Measurements from ENCODE around the gene RAI1. TPM values are rescaled to one million over a fixed set of nuclear protein-coding genes. Genes with fewer than 3 reads are reported as not detected.
"Not testable (repeated sequence)": the region's sequence is repeated elsewhere in the genome, so short reads cannot be mapped to it uniquely, and the experiment has no call there.

Gene RAI1
- total RNA-seq, 2 experiments from 2014 or later = 16.7 TPM

- H3K27me3 Mint-ChIP-seq = peaks cover 9% of the 10 kb centered on the region
- no peak for DNase-seq
- ChIA-PET POLR2A (interaction anchor here (1.4 to 1.8 kb wide), 3 partner anchors 15 to 141 kb away, joined by 4 read pairs; no protein-coding TSS in a partner anchor), CTCF (interaction anchor here (0.8 to 2.8 kb wide), 6 partner anchors 12 to 241 kb away, joined by 3 to 18 read pairs (median 4); no protein-coding TSS in a partner anchor)
- H3K27ac Mint-ChIP-seq = no peak overlapping the region
- H3K4me1 Mint-ChIP-seq = peaks cover 32% of the 10 kb centered on the region
- H3K36me3 Mint-ChIP-seq (ENCODE audit: low read depth) = no peaks in the 10 kb centered on the region
- H3K4me3 Mint-ChIP-seq = peak overlapping the region; percentile 16
- no peaks in the 10 kb centered on the region for H3K9me3 Mint-ChIP-seq
Measured at GRCh38 chr17:17679243-17679642, 2.0 kb upstream of the RAI1 start.

DNA sequence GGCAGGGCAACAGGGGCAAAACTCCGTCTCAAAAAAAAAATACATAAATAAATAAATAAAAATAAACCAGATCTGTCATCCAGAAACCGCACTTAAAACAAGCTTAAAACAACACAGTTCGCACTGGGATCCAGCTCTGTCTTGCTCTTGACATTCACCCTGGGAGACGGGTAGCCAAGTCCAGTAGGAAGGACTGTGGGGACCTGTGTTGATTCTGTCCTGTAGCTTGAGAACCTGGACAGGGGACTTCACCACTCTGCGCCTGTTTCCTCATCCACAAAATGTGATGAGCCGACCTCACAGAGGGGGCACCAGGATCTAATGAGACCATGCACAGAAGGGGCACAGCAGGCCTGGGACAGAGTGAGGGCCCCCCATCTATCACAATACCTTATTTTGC, 1.5 kb upstream of the RAI1 start:
- Mint-ChIP-seq H3K4me1 (peaks cover 32% of the 10 kb centered on the region), H3K27ac (no peak overlapping the region), H3K36me3 (ENCODE audit: low read depth) (no peaks in the 10 kb centered on the region), H3K27me3 (peaks cover 9% of the 10 kb centered on the region), H3K9me3 (no peaks in the 10 kb centered on the region), H3K4me3 (no peak overlapping the region)
- POLR2A ChIA-PET = interaction anchor here (0.7 to 1.8 kb wide), 4 partner anchors 15 to 180 kb away, joined by 3 to 4 read pairs (median 4); no protein-coding TSS in a partner anchor
- DNase-seq = no peak
- CTCF ChIA-PET = interaction anchor here (1.1 to 2.8 kb wide), 6 partner anchors 16 to 240 kb away, joined by 3 to 18 read pairs (median 4); no protein-coding TSS in a partner anchor

DNA sequence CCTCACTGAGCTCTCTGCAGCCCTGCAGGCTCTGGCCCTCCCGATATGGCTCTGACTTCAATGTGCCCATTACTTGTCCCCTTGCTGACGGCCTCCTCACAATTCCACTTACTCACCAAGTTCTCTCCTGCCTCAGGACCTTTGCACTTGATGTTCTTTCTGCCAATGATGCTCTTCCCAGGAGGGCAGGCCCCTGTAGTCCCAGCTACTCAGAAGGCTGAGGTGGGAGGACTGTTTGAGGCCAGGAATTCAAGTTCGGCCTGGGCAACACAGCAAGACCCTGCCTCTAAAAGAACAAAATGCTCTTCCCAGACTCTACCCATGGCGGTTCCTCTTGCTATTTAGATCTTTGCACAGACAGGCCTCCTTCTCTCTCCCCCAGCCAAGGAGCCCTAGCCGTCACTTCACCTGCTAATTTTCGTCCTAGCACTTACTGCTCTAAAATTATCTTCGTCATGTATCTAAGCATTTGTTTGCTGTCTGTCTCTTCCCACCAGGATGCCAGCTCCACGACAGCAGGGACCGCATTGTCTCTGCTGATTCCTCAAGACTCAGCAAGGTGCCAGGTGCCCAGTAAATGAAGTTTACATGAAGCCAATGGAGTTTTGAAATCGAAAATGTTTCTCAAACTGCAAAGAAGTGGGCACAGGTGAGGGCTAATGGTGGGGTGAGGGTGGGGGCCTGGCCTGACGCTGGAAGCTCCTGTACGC, 626 bp upstream of the RAI1 start:
- peaks cover 7% of the 10 kb centered on the region for H3K27me3 Mint-ChIP-seq
- peak overlapping the region; percentile 7 for H3K27ac Mint-ChIP-seq

DNA sequence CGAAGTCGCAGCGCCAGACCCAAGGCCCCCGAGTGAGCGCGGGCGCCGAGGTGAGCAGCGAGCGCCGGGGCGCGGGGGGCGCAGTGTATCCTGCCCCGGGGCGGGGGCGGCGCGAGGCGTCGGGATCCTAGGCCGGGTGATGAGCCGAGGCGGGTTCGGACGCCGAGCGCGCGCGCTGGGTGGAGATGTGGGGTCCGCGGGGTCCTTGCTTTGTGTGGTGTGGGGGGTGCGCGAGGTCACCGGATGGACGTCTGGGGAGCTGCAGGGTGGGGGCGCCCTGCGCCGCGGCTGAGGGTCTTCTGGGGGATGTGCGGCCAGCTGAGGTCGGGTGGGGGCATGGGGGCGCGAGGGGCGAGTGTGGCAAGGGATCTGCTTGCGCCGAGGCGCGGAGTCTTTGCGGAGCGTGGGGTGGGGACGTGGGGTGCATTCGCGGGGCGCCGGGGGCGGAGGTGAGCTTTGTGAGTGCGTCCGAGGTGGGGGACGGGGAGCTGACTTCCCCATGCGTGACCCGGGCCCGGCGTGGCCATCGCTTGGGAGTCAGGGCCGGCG, 560 bp downstream of the RAI1 start:
- Mint-ChIP-seq H3K27ac (peak overlapping the region; percentile 75), H3K4me3 (peak overlapping the region; percentile 71), H3K4me1 (peaks cover 35% of the 10 kb centered on the region), H3K36me3 (ENCODE audit: low read depth) (no peaks in the 10 kb centered on the region), H3K27me3 (peaks cover 7% of the 10 kb centered on the region), H3K9me3 (no peaks in the 10 kb centered on the region)
- ChIA-PET POLR2A (interaction anchor here (0.7 to 3.3 kb wide), 18 partner anchors 8 to 278 kb away, joined by 3 to 47 read pairs (median 4); partner anchors contain the start of gene SREBF1), CTCF (interaction anchor here (0.7 to 2.0 kb wide), 11 partner anchors 9 to 352 kb away, joined by 3 to 7 read pairs (median 4); no protein-coding TSS in a partner anchor)
- DNase-seq = peak; percentile 38

More for the DNA sequence above, 626 bp upstream of the RAI1 start:
- Mint-ChIP-seq H3K4me3 (peak overlapping the region; percentile 59), H3K9me3 (no peaks in the 10 kb centered on the region), H3K4me1 (peaks cover 39% of the 10 kb centered on the region), H3K36me3 (ENCODE audit: low read depth) (no peaks in the 10 kb centered on the region)
- DNase-seq = no peak
- ChIA-PET CTCF (interaction anchor here (0.7 to 2.8 kb wide), 7 partner anchors 8 to 244 kb away, joined by 3 to 18 read pairs (median 5); no protein-coding TSS in a partner anchor), POLR2A (interaction anchor here (1.8 kb wide), 1 partner anchor 140 kb away, joined by 4 read pairs; no protein-coding TSS in a partner anchor)

GRCh38 chr17:17682293-17682736, 1.1 kb downstream of the RAI1 start:
- Mint-ChIP-seq H3K9me3 (no peaks in the 10 kb centered on the region), H3K4me3 (peak overlapping the region; percentile 71), H3K4me1 (peaks cover 30% of the 10 kb centered on the region), H3K27ac (peak overlapping the region; percentile 75), H3K27me3 (peaks cover 7% of the 10 kb centered on the region), H3K36me3 (ENCODE audit: low read depth) (no peaks in the 10 kb centered on the region)
- peak; percentile 63 for DNase-seq
- ChIA-PET CTCF (interaction anchor here (0.7 to 2.0 kb wide), 11 partner anchors 9 to 351 kb away, joined by 3 to 7 read pairs (median 4); no protein-coding TSS in a partner anchor), POLR2A (interaction anchor here (0.7 to 3.3 kb wide), 18 partner anchors 8 to 278 kb away, joined by 3 to 47 read pairs (median 4); partner anchors contain the start of gene SREBF1)

DNA sequence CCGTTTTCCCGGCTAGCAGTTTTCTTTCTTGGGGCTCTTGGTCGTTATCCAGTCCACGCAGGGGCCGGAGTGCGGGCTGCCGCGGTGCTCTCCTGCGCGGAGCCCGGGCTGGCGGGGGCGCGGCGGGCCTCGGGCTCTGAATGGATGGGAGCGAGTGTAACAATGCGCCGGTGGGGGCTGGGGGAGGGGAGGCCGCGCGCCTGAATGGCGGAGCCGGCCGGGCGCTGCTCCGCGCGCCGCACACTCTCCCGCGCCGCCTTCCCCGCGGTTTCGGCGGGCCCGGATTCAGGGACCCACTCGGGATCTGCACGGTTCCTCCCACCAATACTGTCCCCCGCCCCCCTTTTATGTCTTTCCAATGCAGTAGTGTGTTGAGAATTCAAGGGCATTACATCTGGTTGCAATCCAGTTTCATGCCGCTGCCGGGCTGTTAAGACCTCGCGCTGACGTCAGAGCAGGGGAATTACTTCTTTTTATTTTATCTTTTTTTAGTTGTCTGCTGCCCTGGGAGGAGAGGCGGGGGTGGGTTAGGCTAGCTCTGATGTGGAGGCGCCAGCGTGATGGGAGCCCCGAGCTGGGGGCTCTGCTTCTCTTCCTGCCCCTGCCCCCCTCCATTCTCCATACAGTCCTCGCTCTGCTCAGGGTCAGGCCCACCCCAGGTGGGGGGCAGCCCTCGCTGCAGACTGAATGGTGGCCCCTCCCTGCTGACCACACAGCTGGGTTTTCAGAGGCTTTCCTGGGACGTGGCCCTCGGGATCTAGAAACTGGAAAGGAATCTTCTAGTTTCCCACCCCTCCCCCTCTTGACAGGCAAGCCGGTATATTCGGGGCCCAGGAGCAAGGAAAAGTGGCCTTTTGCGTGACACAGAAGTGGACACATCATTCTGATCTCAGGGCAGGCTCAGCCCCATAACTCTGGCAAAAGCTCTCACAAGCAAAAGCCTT, 1.8 kb downstream of the RAI1 start:
- CTCF ChIA-PET = interaction anchor here (0.6 to 2.0 kb wide), 10 partner anchors 8 to 350 kb away, joined by 3 to 7 read pairs (median 4); no protein-coding TSS in a partner anchor
- no peaks in the 10 kb centered on the region for H3K9me3 Mint-ChIP-seq
- H3K36me3 Mint-ChIP-seq (ENCODE audit: low read depth) = no peaks in the 10 kb centered on the region

GRCh38 chr17:17683710-17684365, 2.6 kb downstream of the RAI1 start:
- ChIA-PET POLR2A (interaction anchor here (0.8 to 3.3 kb wide), 3 partner anchors 10 to 67 kb away, joined by 3 to 47 read pairs (median 17); no protein-coding TSS in a partner anchor), CTCF (interaction anchor here (0.6 to 2.0 kb wide), 3 partner anchors 128 to 349 kb away, joined by 3 to 4 read pairs (median 4); no protein-coding TSS in a partner anchor)
- peaks cover 27% of the 10 kb centered on the region for H3K4me1 Mint-ChIP-seq

More for the DNA sequence above, 1.8 kb downstream of the RAI1 start:
- POLR2A ChIA-PET = interaction anchor here (0.7 to 3.3 kb wide), 18 partner anchors 8 to 277 kb away, joined by 3 to 47 read pairs (median 4); partner anchors contain the start of gene SREBF1
- peak; percentile 66 for DNase-seq
- H3K27me3 Mint-ChIP-seq = peaks cover 7% of the 10 kb centered on the region
- H3K4me3 Mint-ChIP-seq = peak overlapping the region; percentile 71
- H3K4me1 Mint-ChIP-seq = peaks cover 27% of the 10 kb centered on the region
- H3K27ac Mint-ChIP-seq = peak overlapping the region; percentile 34

DNA sequence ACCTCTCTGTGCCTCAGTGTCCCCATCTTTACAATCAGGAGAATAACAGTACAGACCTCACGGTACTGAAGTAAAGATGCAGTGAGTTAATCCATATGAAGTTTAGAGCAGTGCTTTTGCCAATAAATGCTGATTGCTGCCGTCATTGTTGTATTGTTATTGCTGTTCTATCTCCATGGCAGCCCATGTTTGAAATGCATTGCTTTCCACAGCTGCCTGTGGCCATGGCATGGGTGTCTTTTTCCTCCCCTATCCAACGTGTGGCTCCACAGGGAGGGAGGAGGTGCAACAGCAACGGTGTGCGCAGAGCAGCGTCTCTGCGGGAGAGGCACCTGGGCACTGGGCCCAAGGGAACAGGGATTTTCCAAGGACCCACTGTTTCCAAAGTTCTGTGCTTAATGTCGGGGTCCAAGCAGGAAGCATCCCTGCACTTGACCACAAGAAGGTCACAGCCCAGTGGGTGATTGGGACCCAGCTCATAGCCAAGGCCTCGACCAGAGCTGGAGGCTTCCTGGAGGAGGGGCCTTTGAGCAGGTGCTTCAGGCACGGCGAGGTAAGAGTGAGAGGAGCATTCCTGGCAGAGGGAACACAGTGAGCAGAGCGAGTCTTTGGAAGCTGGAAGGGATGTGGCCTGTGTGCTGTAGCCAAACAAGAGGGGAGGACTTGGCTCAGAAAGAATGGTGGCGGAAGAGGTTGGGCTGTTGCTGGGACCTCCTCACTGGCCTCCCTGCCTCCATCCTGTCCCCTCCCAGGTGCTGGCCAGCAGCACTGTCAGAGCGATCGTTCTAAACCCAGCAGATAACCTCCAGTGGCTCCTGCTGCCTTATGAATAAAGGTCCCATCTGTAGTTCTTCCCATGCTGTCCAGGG, 3.9 kb downstream of the RAI1 start:
- H3K4me1 Mint-ChIP-seq = peaks cover 27% of the 10 kb centered on the region
- POLR2A ChIA-PET = no interaction called here
- peaks cover 3% of the 10 kb centered on the region for H3K27me3 Mint-ChIP-seq
- no peak for DNase-seq
- no peaks in the 10 kb centered on the region for H3K36me3 Mint-ChIP-seq (ENCODE audit: low read depth)
- H3K9me3 Mint-ChIP-seq = no peaks in the 10 kb centered on the region
- no peak overlapping the region for H3K4me3 Mint-ChIP-seq
- no peak overlapping the region for H3K27ac Mint-ChIP-seq
- CTCF ChIA-PET = no interaction called here

More at GRCh38 chr17:17683710-17684365, 2.6 kb downstream of the RAI1 start:
- H3K9me3 Mint-ChIP-seq = no peaks in the 10 kb centered on the region
- H3K27me3 Mint-ChIP-seq = peaks cover 3% of the 10 kb centered on the region
- no peaks in the 10 kb centered on the region for H3K36me3 Mint-ChIP-seq (ENCODE audit: low read depth)
- peak overlapping the region; percentile 71 for H3K4me3 Mint-ChIP-seq
- H3K27ac Mint-ChIP-seq = no peak overlapping the region
- DNase-seq = no peak

GRCh38 chr17:17685775-17686291, 4.6 kb downstream of the RAI1 start:
- POLR2A ChIA-PET = no interaction called here
- H3K4me3 Mint-ChIP-seq = no peak overlapping the region
- no peaks in the 10 kb centered on the region for H3K9me3 Mint-ChIP-seq
- CTCF ChIA-PET = no interaction called here
- no peak overlapping the region for H3K27ac Mint-ChIP-seq
- H3K4me1 Mint-ChIP-seq = peaks cover 26% of the 10 kb centered on the region
- no peaks in the 10 kb centered on the region for H3K36me3 Mint-ChIP-seq (ENCODE audit: low read depth)
- no peak for DNase-seq
- peaks cover under 1% of the 10 kb centered on the region for H3K27me3 Mint-ChIP-seq

- Mint-ChIP-seq H3K9me3 (no peaks in the 10 kb centered on the region), H3K27ac (no peak overlapping the region), H3K4me1 (peaks cover 51% of the 10 kb centered on the region), H3K4me3 (no peak overlapping the region), H3K36me3 (ENCODE audit: low read depth) (no peaks in the 10 kb centered on the region), H3K27me3 (no peaks in the 10 kb centered on the region)
- CTCF ChIA-PET = no interaction called here
- POLR2A ChIA-PET = no interaction called here
- DNase-seq = no peak
Measured at GRCh38 chr17:17689312-17689711, 8.1 kb downstream of the RAI1 start.

GRCh38 chr17:17690233-17690632, 9.0 kb downstream of the RAI1 start:
- not testable (repeated sequence) for H3K36me3 Mint-ChIP-seq (ENCODE audit: low read depth); H3K9me3 Mint-ChIP-seq; H3K27me3 Mint-ChIP-seq; DNase-seq; H3K4me3 Mint-ChIP-seq; H3K27ac Mint-ChIP-seq
- ChIA-PET POLR2A (interaction anchor here (1.2 to 1.9 kb wide), 2 partner anchors 8 to 18 kb away, joined by 3 to 8 read pairs; no protein-coding TSS in a partner anchor), CTCF (interaction anchor here (1.5 to 1.9 kb wide), 2 partner anchors 8 to 343 kb away, joined by 4 to 7 read pairs; no protein-coding TSS in a partner anchor)
- peaks cover 50% of the 10 kb centered on the region for H3K4me1 Mint-ChIP-seq
